GM19239 (cell line): ENCODE measurements around the gene ZNF70.

Source experiments
- DNase-seq: peaks from one replicate; pipeline ENCODE4 v3.0.0; 2011; ENCODE audit warnings: low spot score; ENCODE audit not compliant: insufficient read length
- FAIRE-seq: peaks from 2 replicates; lab custom pipeline; 2011; peaks lifted over from hg19 to GRCh38; lab: Jason Lieb, UNC

ZNF70 gene

DNA sequence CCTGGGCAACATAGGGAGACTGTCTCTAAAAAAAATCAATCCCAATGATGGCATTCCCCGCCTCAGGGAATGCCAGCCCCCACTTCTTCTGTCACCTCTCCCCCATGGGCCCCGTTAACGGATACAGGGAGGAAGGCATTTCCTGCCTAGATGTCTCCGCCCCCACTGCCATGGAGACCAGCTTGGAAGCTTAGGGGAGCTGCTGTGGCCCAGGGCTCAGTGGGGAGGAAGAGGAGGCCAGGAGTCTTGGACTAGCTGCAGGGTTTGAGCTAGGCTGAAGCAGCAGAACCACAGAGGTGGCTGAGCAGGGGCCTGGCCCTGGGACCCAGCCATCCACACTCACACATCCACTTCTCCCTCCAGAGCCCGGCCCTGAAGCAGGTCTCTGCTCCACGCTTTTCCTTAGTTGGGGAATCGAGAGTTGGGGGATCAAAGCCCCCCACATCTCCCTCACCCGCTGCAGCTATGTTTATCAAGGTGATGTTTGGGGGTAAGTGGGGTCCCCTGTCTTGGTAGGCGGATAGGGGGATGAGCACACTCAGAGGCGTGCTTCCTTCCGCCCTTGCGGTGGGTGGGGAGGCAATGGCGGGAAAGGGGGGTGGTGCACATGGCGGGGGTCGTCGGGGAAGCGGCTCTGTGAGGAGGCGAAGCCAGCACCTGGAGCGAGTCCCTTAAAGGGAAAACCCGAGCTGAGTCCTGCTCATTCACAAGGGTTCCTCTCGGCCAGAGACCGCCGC, 12.1 kb upstream of the ZNF70 start, which contains the start of gene C22orf15:
TSS of gene C22orf15 (plus strand) at position 149 of the 737 bp plus-strand sequence. CDS start at position 466, 317 bp downstream.
- FAIRE-seq (no peak), DNase-seq (no peak)

DNA sequence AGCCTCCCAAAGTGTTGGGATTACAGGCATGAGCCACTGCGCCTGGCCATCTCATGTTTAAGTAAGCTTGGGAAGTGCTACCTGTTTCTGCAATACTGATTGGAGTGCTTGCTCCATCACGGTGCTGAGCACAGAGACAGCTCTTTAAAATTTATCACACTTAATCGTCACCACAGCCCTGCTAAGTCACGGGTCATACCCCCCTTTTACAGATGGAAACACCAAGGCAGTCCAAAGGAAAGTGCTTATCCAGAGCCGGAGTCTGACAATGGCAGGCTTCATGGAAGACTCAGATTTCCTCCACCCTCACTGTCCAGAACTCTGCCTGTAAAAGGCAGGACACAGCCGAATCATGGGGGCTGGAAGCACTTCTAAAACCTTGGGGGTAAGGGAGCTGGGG, 9.1 kb upstream of the ZNF70 start:
- DNase-seq, result no peak
- no peak for FAIRE-seq

DNA sequence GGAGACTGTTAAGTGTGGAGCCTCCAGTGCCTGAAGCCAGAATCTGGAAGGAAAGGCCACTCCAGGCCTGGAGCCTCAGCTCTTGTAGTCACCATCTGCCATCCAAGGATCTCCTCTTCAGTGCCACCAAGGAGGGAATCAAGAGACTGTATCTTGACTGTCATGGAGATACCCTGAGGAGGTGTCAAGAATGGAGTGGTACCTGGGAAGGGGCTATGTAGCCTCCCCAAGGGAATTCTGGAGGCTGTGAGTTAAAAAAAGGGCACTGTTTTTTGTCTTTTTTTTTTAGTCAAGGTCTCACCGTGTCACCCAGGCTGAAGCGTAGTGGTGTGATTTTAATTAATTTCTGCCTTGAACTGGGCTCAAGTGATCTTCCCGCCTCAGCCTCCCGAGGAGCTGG, 8.7 kb upstream of the ZNF70 start:
- DNase-seq, result no peak
- FAIRE-seq, result no peak

GRCh38 chr22:23756891-23757290, 6.0 kb upstream of the ZNF70 start:
- no peak for FAIRE-seq

GRCh38 chr22:23755711-23756110, 4.8 kb upstream of the ZNF70 start:
- FAIRE-seq (no peak), DNase-seq (no peak)

More at GRCh38 chr22:23756891-23757290, 6.0 kb upstream of the ZNF70 start:
- DNase-seq, result no peak

GRCh38 chr22:23754980-23755636, 4.2 kb upstream of the ZNF70 start:
- DNase-seq (no peak), FAIRE-seq (no peak)

DNA sequence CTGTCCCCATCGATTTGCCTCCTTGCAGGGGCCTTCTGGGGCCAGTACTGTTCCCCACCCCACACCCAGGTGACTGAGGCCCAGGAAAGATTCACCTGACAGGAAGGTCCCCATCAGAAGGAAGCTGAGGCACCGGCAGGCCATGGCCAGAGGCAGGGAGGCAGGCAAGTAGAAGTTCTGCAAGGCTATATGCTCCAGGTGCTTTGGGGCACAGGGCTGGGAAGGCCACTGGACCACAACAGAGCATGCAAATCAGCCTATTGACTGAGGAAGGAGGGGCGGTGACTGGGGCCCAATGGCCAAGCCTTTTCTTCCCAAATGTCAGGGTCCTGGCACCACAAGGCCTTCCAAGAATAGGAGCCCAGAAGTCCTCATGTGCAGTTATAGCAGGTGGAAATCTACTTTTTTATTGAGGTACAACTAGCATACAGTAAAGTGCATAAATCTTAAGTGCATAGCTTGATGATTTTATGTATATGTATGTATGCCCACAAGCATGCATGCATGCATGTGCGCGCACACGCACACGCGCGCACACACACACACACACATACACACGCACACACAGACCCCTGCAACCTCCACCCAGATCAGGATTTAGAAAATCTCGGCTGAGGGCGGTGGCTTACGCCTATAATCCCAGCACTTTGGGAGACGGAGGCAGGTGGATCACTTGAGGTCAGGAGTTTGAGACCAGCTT, 3.5 kb upstream of the ZNF70 start, which contains the start of gene VPREB3:
TSS of gene VPREB3 (minus strand) at position 206 of the 700 bp plus-strand sequence. CDS start at position 144, 62 bp downstream.
- DNase-seq, result no peak
- FAIRE-seq, result peak; percentile 11

- DNase-seq (no peak), FAIRE-seq (no peak)
These were observed 2.5 kb upstream of the ZNF70 start for GRCh38 chr22:23753385-23753784.

- peak; percentile 71 for FAIRE-seq
These were observed 1.8 kb upstream of the ZNF70 start for GRCh38 chr22:23752750-23753149.

GRCh38 chr22:23752090-23752691, 1.3 kb upstream of the ZNF70 start:
- peak; percentile 80 for FAIRE-seq
- DNase-seq, result no peak

More at GRCh38 chr22:23752750-23753149, 1.8 kb upstream of the ZNF70 start:
- DNase-seq, result no peak

DNA sequence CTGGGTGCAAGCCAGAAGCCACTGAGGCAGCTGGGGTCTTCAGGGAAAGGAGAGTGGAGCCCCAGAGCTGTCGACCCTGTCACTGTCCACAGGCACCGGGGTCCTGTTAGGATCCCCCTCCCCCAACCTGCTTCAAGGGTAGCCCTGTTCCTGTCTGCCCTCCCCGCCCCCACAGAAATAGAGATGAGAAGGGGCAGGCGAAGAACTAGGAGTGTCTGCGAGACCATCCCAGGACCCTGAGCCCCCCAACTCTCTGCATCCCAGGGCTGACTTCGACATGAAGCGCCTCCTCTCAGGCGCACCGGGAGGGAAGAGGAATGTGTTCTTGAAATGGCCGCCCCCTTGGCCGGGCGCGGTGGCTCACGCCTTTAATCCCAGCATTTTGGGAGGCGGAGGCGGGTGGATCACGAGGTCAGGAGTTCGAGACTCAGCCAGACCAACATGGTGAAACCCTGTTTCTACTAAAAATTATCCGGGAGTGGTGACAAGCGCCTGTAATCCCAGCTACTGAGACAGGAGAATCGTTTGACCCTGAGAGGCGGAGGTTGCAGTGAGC, 607 bp upstream of the ZNF70 start:
- FAIRE-seq, result no peak

DNA sequence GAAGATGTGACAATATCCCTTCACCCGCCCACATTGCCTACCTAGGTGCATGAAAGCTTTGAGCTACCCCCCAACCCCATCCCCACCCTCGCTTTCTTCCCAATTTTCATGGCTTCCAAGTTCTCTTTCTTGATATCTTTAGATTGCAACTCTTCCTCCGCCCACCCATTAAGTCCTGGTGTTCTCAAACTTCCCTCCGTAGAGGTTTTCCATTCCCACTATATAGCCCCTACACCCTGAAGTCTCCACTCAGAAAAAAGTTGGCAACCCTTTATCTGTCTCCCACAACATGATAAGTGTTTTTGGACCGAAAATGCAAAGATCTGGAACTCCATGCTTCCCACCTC, 572 bp downstream of the ZNF70 start:
- DNase-seq, result no peak

More for the DNA sequence above, 607 bp upstream of the ZNF70 start:
- no peak for DNase-seq

DNA sequence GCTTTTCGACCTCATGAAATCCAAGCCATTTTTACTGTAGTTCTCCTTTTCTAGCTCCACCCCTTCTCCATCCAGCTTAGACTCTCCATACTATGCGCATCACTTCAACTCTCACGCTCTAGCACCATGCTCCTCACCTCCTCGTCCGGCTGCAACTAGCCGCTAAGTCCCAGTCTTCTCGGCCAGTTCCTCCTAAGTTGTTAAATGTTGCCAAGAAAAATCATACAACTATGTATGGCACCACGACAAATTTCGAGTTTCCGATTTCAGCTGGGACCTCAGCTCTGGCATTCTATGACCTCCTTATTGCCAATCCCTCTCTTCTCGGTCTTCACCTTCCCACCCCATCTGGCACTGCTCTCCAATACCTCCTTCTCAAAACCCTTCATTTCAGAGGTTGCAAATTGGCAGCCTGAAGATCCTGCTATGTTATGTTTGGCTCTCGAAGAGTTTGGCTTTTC, 1.0 kb downstream of the ZNF70 start:
- FAIRE-seq (no peak), DNase-seq (no peak)

More for the DNA sequence above, 572 bp downstream of the ZNF70 start:
- no peak for FAIRE-seq

DNA sequence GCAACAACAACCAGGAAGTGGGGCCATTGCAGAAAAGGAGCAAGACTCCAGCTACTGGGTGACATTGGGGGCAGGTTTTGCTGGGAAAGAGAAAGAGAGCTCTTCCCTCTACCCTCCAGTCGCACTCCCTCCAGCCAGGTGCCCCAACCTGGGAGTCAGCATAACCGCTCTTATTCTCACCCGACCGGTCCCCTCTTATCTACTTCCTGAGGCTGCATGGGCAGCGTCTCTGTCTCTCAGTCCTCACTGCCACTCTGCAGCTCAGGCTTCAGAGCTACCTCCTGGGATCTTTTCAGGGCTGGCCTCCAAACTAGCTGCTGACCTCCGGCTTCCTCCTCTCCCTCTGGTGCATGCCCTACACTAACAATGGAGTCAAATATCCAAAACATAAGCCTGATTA, 5.1 kb downstream of the ZNF70 start:
- FAIRE-seq (no peak), DNase-seq (no peak)

DNA sequence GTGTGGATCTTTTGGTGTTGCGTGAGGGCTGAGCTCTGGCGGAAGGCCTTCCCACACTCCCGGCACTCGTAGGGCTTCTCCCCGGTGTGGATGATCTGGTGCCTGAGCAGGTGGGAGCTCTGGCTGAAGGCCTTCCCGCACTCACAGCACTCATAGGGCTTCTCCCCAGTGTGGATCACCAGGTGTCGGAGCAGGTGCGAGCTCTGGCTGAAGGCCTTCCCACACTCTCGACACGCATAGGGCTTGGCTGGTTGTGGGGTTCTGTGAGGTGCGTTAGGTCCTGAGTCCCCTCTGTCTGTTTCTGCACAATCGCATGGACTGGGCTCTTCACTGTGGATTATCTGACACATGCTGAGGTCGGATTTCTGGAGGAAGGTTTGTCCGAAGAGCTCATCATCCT, 6.4 kb downstream of the ZNF70 start:
- no peak for FAIRE-seq

DNA sequence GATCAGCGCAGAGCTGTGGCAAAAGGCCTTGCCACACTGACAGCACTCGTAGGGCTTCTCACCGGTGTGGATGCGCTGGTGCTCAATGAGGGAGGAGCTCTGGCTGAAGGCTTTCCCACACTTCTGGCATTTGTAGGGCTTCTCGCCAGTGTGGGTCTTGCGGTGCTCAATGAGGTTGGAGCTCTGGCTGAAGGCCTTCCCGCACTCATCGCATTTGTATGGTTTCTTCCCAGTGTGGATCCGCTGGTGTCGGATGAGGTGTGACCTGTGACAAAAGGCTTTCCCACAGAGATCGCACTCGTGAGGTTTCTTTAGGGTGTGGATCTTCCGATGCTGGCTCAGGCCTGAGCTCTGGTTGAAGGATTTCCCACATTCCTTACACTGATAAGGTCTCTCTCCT, 6.9 kb downstream of the ZNF70 start:
- no peak for DNase-seq
- FAIRE-seq, result no peak

More for the DNA sequence above, 6.4 kb downstream of the ZNF70 start:
- no peak for DNase-seq

GRCh38 chr22:23743303-23743705, 7.6 kb downstream of the ZNF70 start:
- FAIRE-seq, result no peak
- no peak for DNase-seq

DNA sequence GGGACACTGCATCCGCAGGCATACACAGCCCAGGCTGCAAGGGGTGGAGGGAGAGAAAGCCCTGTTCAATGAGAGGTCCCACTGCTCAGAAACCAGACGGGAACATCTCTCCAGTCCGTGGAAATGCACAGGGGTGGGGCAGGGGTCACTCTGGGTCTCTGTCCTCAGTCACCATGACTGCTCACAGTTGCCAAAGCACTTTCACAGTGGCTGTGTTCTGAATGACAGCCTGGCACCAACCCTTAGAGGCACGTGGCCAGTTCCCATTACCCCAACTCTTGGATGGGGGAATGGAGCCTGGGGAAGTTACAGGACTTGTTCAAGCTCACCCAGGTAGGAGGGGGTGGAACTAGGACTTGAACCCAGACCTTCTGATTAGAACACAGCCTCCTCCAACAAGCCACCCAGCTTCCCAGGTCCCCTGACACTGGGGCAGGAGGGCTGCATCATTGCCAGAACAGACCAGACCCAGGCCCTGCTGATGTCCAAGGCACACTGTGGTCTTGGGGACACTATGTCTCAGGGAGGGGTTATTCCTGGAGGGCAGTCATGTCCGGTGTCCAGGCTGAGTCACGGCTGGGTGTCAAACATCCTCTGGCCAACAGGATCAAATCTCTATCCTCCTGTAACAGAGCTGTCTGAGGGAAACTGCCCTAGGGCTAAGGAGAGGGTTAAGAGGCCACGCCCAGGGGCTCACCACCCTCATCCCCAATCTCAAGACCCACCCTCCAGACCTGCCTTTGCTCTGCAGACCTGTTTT, 8.2 kb downstream of the ZNF70 start:
- FAIRE-seq, result no peak
- DNase-seq, result no peak

- FAIRE-seq, result no peak
- DNase-seq, result no peak
These were observed 13.2 kb downstream of the ZNF70 start for GRCh38 chr22:23737696-23738095.
